ENCODE results near the gene OR12D1. TPM values are rescaled to one million over a fixed set of nuclear protein-coding genes. Genes with fewer than 3 reads are reported as not detected.

Gene OR12D1
- total RNA-seq, 1 donor from 2014 or later = not detected

GRCh38 chr6:29466241-29466640 lies 51.5 kb downstream of the OR12D1 start:
- Histone ChIP-seq H3K4me3 (no peak overlapping the region), H3K27me3 (no peaks in the 10 kb centered on the region), H3K36me3 (no peaks in the 10 kb centered on the region), H3K9me3 (no peaks in the 10 kb centered on the region), H3K27ac (no peak overlapping the region), H3K4me1 (no peaks in the 10 kb centered on the region)
- intact Hi-C loops (cut with DNase I) = no loop called here
- TF ChIP-seq CTCF (IDR thresholded peaks at IDR 0.05) = no peak
- no peak for DNase-seq (ENCODE audit: low spot score in 2 of 2)

Other genes starting within 250 kb of the OR12D1 start
- gene OR2J2, start 244.0 kb upstream of the OR12D1 start, total RNA-seq = not detected
- not detected for gene OR14J1, start 113.2 kb upstream of the OR12D1 start, total RNA-seq
- not detected for gene OR5V1, start 46.1 kb upstream of the OR12D1 start, total RNA-seq
- not detected for gene OR12D3, start 39.6 kb upstream of the OR12D1 start, total RNA-seq
- gene OR12D2, start 19.3 kb upstream of the OR12D1 start, total RNA-seq = not detected
- not detected for gene OR10C1, start 24.4 kb downstream of the OR12D1 start, total RNA-seq
- not detected for gene OR11A1, start 42.1 kb downstream of the OR12D1 start, total RNA-seq
- gene OR2H1, start 42.2 kb downstream of the OR12D1 start, total RNA-seq = not detected
- gene MAS1L, start 73.0 kb downstream of the OR12D1 start, total RNA-seq = not detected
- gene UBD, start 144.8 kb downstream of the OR12D1 start, total RNA-seq = not detected
- not detected for gene OR2H2, start 170.2 kb downstream of the OR12D1 start, total RNA-seq
- gene GABBR1, start 218.3 kb downstream of the OR12D1 start, total RNA-seq = 166 TPM
- not detected for gene MOG, start 242.2 kb downstream of the OR12D1 start, total RNA-seq

All from ascending aorta (tissue), 2 donors.